HepG2 (cell line): ENCODE results near the gene ALK. TPM values are rescaled to one million over a fixed set of nuclear protein-coding genes. Genes with fewer than 3 reads are reported as not detected.

ENCODE experiments used
- ATAC-seq: fragments of 200-7000 bp; cut with Tn5 transposase; 3 replicates; pipeline ENCODE4 v1.9.1; 2020; ENCODE audit warnings: mild to moderate bottlenecking, moderate library complexity
- BruUV-seq: library from RNA; stranded (reverse); fragments of 400-500 nt; replicated peaks from 2 replicates; lab custom pipeline; 2021; lab: Mats Ljungman, UMichigan
- CTCF ChIA-PET: fragments of 300-600 bp; formaldehyde crosslinking; extraction: SDS; loops from one replicate; lab custom pipeline; 2021; ENCODE audit warnings: low total read pairs, inconsistent platforms, low intra/inter-chr PET ratio; lab: Yijun Ruan, JAX
- POLR2A ChIA-PET: fragments of 350-600 bp; sonication (Branson Sonifier 250); formaldehyde crosslinking; loops from one replicate; lab custom pipeline; 2020; ENCODE audit warnings: antibody characterized with exemption, inconsistent platforms; lab: Yijun Ruan, JAX
- DNase-seq: peaks from one replicate; pipeline ENCODE4 v3.0.0-alpha.2; 2015; ENCODE audit warnings: low spot score
- FAIRE-seq: peaks from 3 replicates; lab custom pipeline; 2011; peaks lifted over from hg19 to GRCh38; lab: Jason Lieb, UNC
- H2AFZ ChIP-seq: one replicate; pipeline ENCODE4 v1.6.1; 2011; ENCODE audit warnings: low read length, inconsistent platforms
- H3K27ac ChIP-seq: fragments of 300-600 bp; 3 replicates; pipeline ENCODE4 v1.8.0; 2011; ENCODE audit warnings: mixed run types, mild to moderate bottlenecking, mixed read lengths, low read length, inconsistent platforms; ENCODE audit not compliant: insufficient read depth; ENCODE audit errors: extremely low read length
- H3K27me3 ChIP-seq, 2 experiments: fragments of 200-600 bp in 1 of 2; 2 replicates in 1 of 2; 3 replicates in 1 of 2; pipeline versions ENCODE4 v1.6.0 to v1.8.0; 2011; ENCODE audit warnings: low read length in 2 of 2, mild to moderate bottlenecking in 2 of 2, moderate library complexity in 2 of 2, inconsistent platforms in 1 of 2; ENCODE audit not compliant: insufficient read depth in 2 of 2, control insufficient read depth in 1 of 2
- H3K36me3 ChIP-seq, 2 experiments: fragments of 200-600 bp in 1 of 2; replicated peaks in 1 of 2; 2 replicates in 1 of 2; 3 replicates in 1 of 2; pipeline versions ENCODE4 v1.5.1 to v1.8.0; 2011; ENCODE audit warnings: low read length in 2 of 2, inconsistent platforms in 1 of 2; ENCODE audit not compliant: insufficient read depth in 2 of 2, control insufficient read depth in 1 of 2
- H3K4me1 ChIP-seq: 2 replicates; pipeline ENCODE4 v1.5.1; 2012; ENCODE audit warnings: low read length, inconsistent platforms; ENCODE audit not compliant: insufficient read depth
- H3K4me2 ChIP-seq: 2 replicates; pipeline ENCODE4 v1.6.0; 2011; ENCODE audit warnings: low read depth, low read length, inconsistent platforms
- H3K4me3 ChIP-seq, 3 experiments: fragments of 200-600 bp in 1 of 3; sonication (generic), shearing (Covaris generic) in 1 of 3; replicated peaks in 1 of 3; 2 replicates each; pipeline ENCODE4 v1.5.1; 2011 to 2016; ENCODE audit warnings: low read length in 3 of 3, inconsistent platforms in 2 of 3, low read depth in 2 of 3, mild to moderate bottlenecking in 2 of 3, control low read depth in 1 of 3, mixed read lengths in 1 of 3; ENCODE audit not compliant: insufficient read depth in 1 of 3
- H3K79me2 ChIP-seq: one replicate; pipeline ENCODE4 v1.6.1; 2011; ENCODE audit warnings: low read length, inconsistent platforms; ENCODE audit not compliant: insufficient read depth
- H3K9ac ChIP-seq: 2 replicates; pipeline ENCODE4 v1.6.0; 2011; ENCODE audit warnings: mild to moderate bottlenecking, low read depth, low read length, inconsistent platforms; ENCODE audit not compliant: insufficient read depth
- H3K9me3 ChIP-seq: 2 replicates; pipeline ENCODE4 v1.5.1; 2012; ENCODE audit warnings: mild to moderate bottlenecking, low read length
- H4K20me1 ChIP-seq: 2 replicates; pipeline ENCODE4 v1.6.0; 2011; ENCODE audit warnings: inconsistent platforms, mild to moderate bottlenecking, low read length, moderate library complexity; ENCODE audit not compliant: insufficient read depth
- FOXK2 ChIP-seq: fragments of 450-650 bp; IDR thresholded peaks from 2 replicates; pipeline ENCODE4 v1.6.1; 2016
- HNRNPL ChIP-seq: fragments of 200-400 bp; formaldehyde crosslinking; IDR thresholded peaks from 2 replicates; pipeline ENCODE4 v1.6.1; 2017; ENCODE audit warnings: mild to moderate bottlenecking, low read depth, low read length
- KDM5B ChIP-seq: sonication (generic); formaldehyde crosslinking; IDR thresholded peaks from 2 replicates; pipeline ENCODE4 v1.4.0; 2020; ENCODE audit warnings: missing genetic modification reagents, mild to moderate bottlenecking, borderline replicate concordance
- NR3C1 ChIP-seq: sonication (generic); formaldehyde crosslinking; IDR thresholded peaks from 2 replicates; pipeline ENCODE4 v1.4.0; 2020; ENCODE audit warnings: missing genetic modification reagents
- TARDBP ChIP-seq: sonication (generic); formaldehyde crosslinking; IDR thresholded peaks from 2 replicates; pipeline ENCODE4 v1.8.0; 2022; ENCODE audit warnings: mild to moderate bottlenecking, missing genetic modification reagents
- TMF1 ChIP-seq: sonication (generic); formaldehyde crosslinking; IDR thresholded peaks from 2 replicates; pipeline ENCODE4 v1.8.1; 2022; ENCODE audit warnings: low read depth, missing genetic modification reagents
- ZBTB34 ChIP-seq: sonication (generic); formaldehyde crosslinking; IDR thresholded peaks from 2 replicates; pipeline ENCODE4 v1.8.0; 2022; ENCODE audit warnings: mild to moderate bottlenecking, missing genetic modification reagents
- ZNF160 ChIP-seq: sonication (generic); formaldehyde crosslinking; IDR thresholded peaks from 2 replicates; pipeline ENCODE4 v1.8.0; 2022; ENCODE audit warnings: mild to moderate bottlenecking, inconsistent platforms, missing genetic modification reagents
- ZNF281 ChIP-seq: sonication (generic); formaldehyde crosslinking; IDR thresholded peaks from 2 replicates; pipeline ENCODE4 v1.4.0; 2020; ENCODE audit warnings: missing genetic modification reagents, borderline replicate concordance
- WGBS: methylation state at CpG from one replicate; pipeline ENCODE4 v1.1.6; 2017; ENCODE audit warnings: low lambda C conversion rate; 5-methylcytosine and 5-hydroxymethylcytosine counted together
- in situ Hi-C: cut with HindIII; loops from 2 replicates; pipeline ENCODE4 v1.10.0; 2017; ENCODE audit warnings: low pct_unique_long_range_greater_than_20kb; ENCODE audit not compliant: extremely low pct_ligation_motif_present
- intact Hi-C: fragments of 100-400 bp; cut with micrococcal nuclease; formaldehyde crosslinking; loops from one replicate; pipeline ENCODE4 v1.10.0; 2022; ENCODE audit not compliant: unreplicated experiment
- polyA plus RNA-seq, 8 experiments: library from polyadenylated mRNA; depleted of rRNA in 3 of 8; stranded (reverse) in 7 of 8; unstranded in 1 of 8; fragments of >200 nt; fragmentation: Illumina TruSeq in 4 of 8; extraction: Trizol in 4 of 8; gene quantifications; 2 replicates each; pipeline versions ENCODE4 v1.2.1 to v1.2.3, GENCODE V29; 2011 to 2016; ENCODE audit warnings: low read depth in 4 of 8, missing spikeins in 1 of 8, mixed read lengths in 1 of 8; ENCODE audit not compliant: insufficient read depth in 1 of 8
- total RNA-seq, 5 experiments: library from RNA; depleted of rRNA; stranded (reverse); fragments of >200 nt; fragmentation: Illumina TruSeq; extraction: Trizol; gene quantifications; 2 replicates each; pipeline ENCODE4 v1.2.3, GENCODE V29; 2016; ENCODE audit warnings: low read depth in 1 of 5
- TF ChIP-seq, protein P1 (sequence below): sonication (generic); formaldehyde crosslinking; IDR thresholded peaks from 2 replicates; pipeline ENCODE4 v1.5.0; 2020; ENCODE audit warnings: mild to moderate bottlenecking, missing genetic modification reagents
- TF ChIP-seq, protein P2 (sequence below): sonication (generic); formaldehyde crosslinking; IDR thresholded peaks from 2 replicates; pipeline ENCODE4 v1.8.0; 2022; ENCODE audit warnings: missing genetic modification reagents, low read depth, mild to moderate bottlenecking, borderline replicate concordance
- TF ChIP-seq, protein P3 (sequence below): IDR thresholded peaks from 2 replicates; pipeline ENCODE4 v1.6.1; 2016; ENCODE audit warnings: low read depth, control low read depth
- TF ChIP-seq, protein P4 (sequence below): IDR thresholded peaks from 2 replicates; pipeline ENCODE4 v1.6.1; 2018; ENCODE audit warnings: missing genetic modification reagents, mild to moderate bottlenecking, missing compliant biosample characterization

ALK gene
- total and polyA plus RNA-seq, 2 of the 13 experiments (the other 11 are each of a cell fraction or from before 2014, with no cell fraction given) = not detected

GRCh38 chr2:29729401-29729800 lies 192.0 kb downstream of the ALK start:
- TF ChIP-seq NR3C1 (CRISPR knock-in tag) = no peak
- TF ChIP-seq, protein P1, sequence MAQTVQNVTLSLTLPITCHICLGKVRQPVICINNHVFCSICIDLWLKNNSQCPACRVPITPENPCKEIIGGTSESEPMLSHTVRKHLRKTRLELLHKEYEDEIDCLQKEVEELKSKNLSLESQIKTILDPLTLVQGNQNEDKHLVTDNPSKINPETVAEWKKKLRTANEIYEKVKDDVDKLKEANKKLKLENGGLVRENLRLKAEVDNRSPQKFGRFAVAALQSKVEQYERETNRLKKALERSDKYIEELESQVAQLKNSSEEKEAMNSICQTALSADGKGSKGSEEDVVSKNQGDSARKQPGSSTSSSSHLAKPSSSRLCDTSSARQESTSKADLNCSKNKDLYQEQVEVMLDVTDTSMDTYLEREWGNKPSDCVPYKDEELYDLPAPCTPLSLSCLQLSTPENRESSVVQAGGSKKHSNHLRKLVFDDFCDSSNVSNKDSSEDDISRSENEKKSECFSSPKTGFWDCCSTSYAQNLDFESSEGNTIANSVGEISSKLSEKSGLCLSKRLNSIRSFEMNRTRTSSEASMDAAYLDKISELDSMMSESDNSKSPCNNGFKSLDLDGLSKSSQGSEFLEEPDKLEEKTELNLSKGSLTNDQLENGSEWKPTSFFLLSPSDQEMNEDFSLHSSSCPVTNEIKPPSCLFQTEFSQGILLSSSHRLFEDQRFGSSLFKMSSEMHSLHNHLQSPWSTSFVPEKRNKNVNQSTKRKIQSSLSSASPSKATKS (CRISPR knock-in tag) = no peak
- no peak for TF ChIP-seq TMF1 (CRISPR knock-in tag)
- TF ChIP-seq HNRNPL = no peak
- TF ChIP-seq, protein P2, sequence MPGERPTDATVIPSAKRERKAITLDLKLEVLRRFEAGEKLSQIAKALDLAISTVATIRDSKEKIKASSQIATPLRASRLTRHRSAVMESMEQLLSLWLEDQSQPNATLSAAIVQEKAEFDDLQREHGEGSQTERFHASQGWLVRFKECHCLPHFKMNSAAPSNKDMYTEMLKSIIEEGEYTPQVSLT (CRISPR knock-in tag) = no peak
- no peak for TF ChIP-seq KDM5B (CRISPR knock-in tag)
- TF ChIP-seq, protein P3, sequence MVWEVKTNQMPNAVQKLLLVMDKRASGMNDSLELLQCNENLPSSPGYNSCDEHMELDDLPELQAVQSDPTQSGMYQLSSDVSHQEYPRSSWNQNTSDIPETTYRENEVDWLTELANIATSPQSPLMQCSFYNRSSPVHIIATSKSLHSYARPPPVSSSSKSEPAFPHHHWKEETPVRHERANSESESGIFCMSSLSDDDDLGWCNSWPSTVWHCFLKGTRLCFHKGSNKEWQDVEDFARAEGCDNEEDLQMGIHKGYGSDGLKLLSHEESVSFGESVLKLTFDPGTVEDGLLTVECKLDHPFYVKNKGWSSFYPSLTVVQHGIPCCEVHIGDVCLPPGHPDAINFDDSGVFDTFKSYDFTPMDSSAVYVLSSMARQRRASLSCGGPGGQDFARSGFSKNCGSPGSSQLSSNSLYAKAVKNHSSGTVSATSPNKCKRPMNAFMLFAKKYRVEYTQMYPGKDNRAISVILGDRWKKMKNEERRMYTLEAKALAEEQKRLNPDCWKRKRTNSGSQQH (CRISPR knock-in tag) = no peak
- no peak for TF ChIP-seq ZNF160
- no peak for TF ChIP-seq ZBTB34
- TF ChIP-seq, protein P4, sequence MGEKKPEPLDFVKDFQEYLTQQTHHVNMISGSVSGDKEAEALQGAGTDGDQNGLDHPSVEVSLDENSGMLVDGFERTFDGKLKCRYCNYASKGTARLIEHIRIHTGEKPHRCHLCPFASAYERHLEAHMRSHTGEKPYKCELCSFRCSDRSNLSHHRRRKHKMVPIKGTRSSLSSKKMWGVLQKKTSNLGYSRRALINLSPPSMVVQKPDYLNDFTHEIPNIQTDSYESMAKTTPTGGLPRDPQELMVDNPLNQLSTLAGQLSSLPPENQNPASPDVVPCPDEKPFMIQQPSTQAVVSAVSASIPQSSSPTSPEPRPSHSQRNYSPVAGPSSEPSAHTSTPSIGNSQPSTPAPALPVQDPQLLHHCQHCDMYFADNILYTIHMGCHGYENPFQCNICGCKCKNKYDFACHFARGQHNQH (CRISPR knock-in tag) = no peak
- TF ChIP-seq ZNF281 = no peak
- no peak for TF ChIP-seq FOXK2
- no peak for TF ChIP-seq TARDBP
- no TSS peak for BruUV-seq
- CTCF ChIA-PET = no interaction called here

More at GRCh38 chr2:29729401-29729800, 192.0 kb downstream of the ALK start:
- no peak overlapping the region for H3K27ac ChIP-seq
- no peaks in the 10 kb centered on the region for H3K9me3 ChIP-seq
- no peak for FAIRE-seq
- H3K36me3 ChIP-seq = no peaks in the 10 kb centered on the region
- H3K79me2 ChIP-seq = no peaks in the 10 kb centered on the region
- POLR2A ChIA-PET = no interaction called here
- no peak overlapping the region for H3K4me3 ChIP-seq
- DNase-seq = no peak
- peaks cover 0 to 4% of the 10 kb centered on the region in 2 experiments; a peak in 1 of 5 replicates for H3K27me3 ChIP-seq
- H3K4me2 ChIP-seq = no peak overlapping the region
- H4K20me1 ChIP-seq = no peaks in the 10 kb centered on the region
- intact Hi-C loops = no loop called here
- no peak overlapping the region for H2AFZ ChIP-seq
- ATAC-seq = no peak
- 3% methylated on average over 7 of the region's 7 CpGs for WGBS
- in situ Hi-C loops = no loop called here
- H3K9ac ChIP-seq = no peak overlapping the region
- no peaks in the 10 kb centered on the region for H3K4me1 ChIP-seq
